Lower leg skin (tissue), 4 donors: ENCODE results near the gene KDM7A. TPM values are rescaled to one million over a fixed set of nuclear protein-coding genes. Genes with fewer than 3 reads are reported as not detected.

Experiments
- DNase-seq, 2 donors: peaks; one replicate each; pipeline ENCODE4 v3.0.0-alpha.2; 2019; ENCODE audit warnings: low spot score in 2 of 2
- H3K4me3 ChIP-seq: fragments of 200-600 bp; sonication (generic); 2 replicates; pipeline ENCODE4 v1.5.1; 2017; ENCODE audit warnings: mild to moderate bottlenecking, low read depth; ENCODE audit not compliant: poor library complexity, severe bottlenecking
- POLR2A ChIP-seq, 2 donors: fragments of 450-650 bp; IDR thresholded peaks; one replicate each; pipeline ENCODE4 v1.6.1; 2016 to 2017; ENCODE audit warnings: antibody characterized with exemption in 2 of 2, mild to moderate bottlenecking in 1 of 2, moderate library complexity in 1 of 2
- WGBS, 2 donors: methylation state at CpG; one replicate each; pipeline ENCODE4 v1.1.5; 2018; 5-methylcytosine and 5-hydroxymethylcytosine counted together
- intact Hi-C: fragments of 100-400 bp; cut with DNase I; formaldehyde crosslinking; loops from one replicate; pipeline ENCODE4 v1.15.0; 2023; ENCODE audit warnings: low total_unique reads
- total RNA-seq, 4 donors: library from RNA; depleted of rRNA; stranded (reverse); fragments of >200 nt; gene quantifications; one replicate each; pipeline ENCODE4 v1.1.0, GENCODE V29; 2016
- TF ChIP-seq, protein P1 (sequence below), 3 donors: fragments of 450-650 bp; IDR thresholded peaks; one replicate each; pipeline ENCODE4 v1.5.1; 2016; ENCODE audit warnings: antibody characterized with exemption in 3 of 3, mild to moderate bottlenecking in 3 of 3, moderate library complexity in 2 of 3

The KDM7A gene
- total RNA-seq, 4 donors from 2014 or later = 36.2 to 54.0 (median 46.7) TPM

DNA sequence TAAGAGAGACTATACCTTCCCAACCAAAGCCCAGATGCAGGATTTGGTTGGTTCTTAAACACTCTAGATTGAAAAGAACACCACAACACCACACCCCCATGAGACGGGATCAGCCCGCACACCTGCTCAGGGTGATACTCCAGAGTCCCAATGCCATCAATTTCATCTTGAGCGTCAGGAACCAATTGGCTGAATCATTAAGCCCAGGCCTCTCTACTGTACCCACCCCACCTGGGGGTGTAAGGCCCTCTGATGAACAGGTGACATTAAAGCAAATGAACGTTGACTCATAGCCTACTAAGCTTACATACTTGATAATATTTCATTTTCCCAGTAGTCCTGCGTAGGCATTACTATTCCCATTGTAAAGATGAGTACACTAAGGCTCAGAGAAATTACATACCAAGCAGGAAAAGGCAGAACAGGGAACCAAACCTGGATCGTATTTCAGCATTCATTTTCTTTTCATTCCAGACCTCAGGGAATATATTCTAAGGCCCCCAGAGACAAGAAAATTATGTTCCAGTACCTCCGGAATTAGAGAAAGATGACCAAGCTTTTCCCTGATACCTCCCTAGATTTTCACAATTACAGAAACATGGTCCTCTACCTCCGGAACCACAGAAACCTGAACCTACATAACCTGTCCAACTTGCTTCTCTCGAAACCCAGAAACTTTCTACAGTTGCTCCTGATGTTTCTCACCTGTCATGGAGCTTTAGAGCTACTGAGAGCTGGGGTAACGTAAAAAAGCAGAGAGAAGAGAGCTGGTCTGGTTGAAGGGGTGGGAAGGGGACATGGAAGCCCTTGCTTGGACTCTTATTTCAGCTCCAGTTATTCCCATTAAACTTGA is 43.1 kb upstream of the KDM7A start:
- intact Hi-C loops = loop anchor here (10.0 kb wide), 1 partner anchor 95 kb away; no protein-coding TSS in a partner anchor
- 74 to 77% methylated on average over 10 of the region's 10 CpGs for WGBS, 2 donors
- no peak for DNase-seq

DNA sequence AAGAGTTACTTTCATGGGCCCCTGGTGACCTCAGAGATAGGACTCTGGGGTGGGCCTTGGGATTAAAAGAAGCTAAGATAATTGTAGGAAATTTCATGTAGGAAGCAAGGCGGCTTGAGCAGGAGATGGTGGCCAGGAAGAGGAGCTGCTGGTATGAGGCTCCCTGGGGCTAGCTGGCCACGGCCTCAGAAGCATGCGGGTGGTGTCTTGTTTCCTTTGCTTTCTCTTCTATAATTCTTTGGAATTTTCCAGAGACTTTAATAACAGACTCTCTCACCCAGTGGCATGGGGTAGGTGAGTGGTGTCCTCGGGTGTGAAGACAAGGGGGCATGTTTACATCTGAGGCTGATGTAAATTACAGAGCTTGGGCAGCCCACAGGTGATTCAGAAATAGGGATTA is 41.9 kb upstream of the KDM7A start:
- DNase-seq = no peak
- 90% methylated on average over 4 of the region's 4 CpGs for WGBS, 2 donors
- intact Hi-C loops = no loop called here
- TF ChIP-seq, protein P1, sequence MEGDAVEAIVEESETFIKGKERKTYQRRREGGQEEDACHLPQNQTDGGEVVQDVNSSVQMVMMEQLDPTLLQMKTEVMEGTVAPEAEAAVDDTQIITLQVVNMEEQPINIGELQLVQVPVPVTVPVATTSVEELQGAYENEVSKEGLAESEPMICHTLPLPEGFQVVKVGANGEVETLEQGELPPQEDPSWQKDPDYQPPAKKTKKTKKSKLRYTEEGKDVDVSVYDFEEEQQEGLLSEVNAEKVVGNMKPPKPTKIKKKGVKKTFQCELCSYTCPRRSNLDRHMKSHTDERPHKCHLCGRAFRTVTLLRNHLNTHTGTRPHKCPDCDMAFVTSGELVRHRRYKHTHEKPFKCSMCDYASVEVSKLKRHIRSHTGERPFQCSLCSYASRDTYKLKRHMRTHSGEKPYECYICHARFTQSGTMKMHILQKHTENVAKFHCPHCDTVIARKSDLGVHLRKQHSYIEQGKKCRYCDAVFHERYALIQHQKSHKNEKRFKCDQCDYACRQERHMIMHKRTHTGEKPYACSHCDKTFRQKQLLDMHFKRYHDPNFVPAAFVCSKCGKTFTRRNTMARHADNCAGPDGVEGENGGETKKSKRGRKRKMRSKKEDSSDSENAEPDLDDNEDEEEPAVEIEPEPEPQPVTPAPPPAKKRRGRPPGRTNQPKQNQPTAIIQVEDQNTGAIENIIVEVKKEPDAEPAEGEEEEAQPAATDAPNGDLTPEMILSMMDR (IDR thresholded peaks at IDR 0.05) = no peak
- TF ChIP-seq POLR2A (IDR thresholded peaks at IDR 0.05) = no peak
- H3K4me3 ChIP-seq = no peak overlapping the region

More for the DNA sequence above, 43.1 kb upstream of the KDM7A start:
- H3K4me3 ChIP-seq = no peak overlapping the region
- TF ChIP-seq, protein P1 (IDR thresholded peaks at IDR 0.05) = no peak
- no peak for TF ChIP-seq POLR2A (IDR thresholded peaks at IDR 0.05)

DNA sequence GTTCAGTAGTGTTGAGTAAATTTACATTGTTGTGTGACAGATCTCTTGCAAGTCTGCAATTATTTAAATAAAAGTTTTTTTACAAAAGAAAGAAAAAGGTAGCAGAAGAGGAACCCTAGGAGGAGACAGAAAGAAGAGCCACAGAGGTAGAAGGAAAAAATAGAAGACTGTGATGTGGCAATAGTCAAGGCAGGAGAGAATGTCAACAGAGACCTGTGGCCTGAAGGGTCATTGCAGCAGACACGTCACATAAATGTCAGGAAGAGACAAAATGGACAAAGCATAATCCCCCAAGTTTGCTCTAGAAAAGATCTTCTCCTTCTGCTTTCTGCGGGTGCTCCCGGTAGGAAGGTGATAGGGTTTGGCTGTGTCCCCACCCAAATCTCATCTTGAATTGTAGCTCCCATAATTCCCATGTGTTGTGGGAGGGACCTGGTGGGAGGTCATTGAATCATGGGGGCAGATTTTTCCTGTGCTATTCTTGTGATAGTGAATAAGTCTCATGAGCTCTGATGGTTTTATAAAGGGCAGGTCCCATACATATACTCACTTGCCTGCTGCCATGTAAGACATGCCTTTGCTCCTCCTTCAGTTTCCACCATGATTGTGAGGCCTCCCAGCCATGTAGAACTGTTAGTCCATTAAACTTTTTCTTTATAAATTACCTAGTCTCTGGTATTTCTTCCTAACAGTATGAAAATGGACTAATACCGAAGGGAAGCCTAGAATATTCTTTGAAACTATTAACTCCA is 41.1 kb upstream of the KDM7A start:
- intact Hi-C loops = no loop called here
- 90 to 99% methylated on average over 4 of the region's 4 CpGs for WGBS, 2 donors
- no peak for TF ChIP-seq POLR2A (IDR thresholded peaks at IDR 0.05)
- TF ChIP-seq, protein P1 (IDR thresholded peaks at IDR 0.05) = no peak
- no peak overlapping the region for H3K4me3 ChIP-seq
- peak in 1 of 2 donors; percentile 48 for DNase-seq

DNA sequence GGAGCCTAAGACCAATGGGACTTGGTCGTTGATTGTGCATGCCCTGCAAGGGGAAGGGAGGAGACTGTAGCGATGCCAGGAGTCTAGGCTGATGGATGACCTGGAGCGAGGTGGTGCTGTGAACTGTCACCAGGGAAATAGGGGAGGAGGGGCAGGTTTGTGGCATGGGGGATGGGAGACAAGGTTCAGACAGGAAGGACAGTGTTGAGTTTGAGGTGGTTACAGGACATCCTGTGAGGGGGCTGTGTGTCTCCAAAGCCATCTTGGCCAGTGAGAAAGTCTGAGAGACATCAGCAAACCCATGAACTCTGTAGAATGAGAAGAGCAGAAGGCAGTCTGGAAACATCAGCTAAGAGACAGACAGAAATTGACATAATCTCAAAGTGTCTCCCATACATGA is 38.5 kb upstream of the KDM7A start:
- WGBS, 2 donors = 81 to 89% methylated on average over 3 of the region's 3 CpGs
- TF ChIP-seq, protein P1 (IDR thresholded peaks at IDR 0.05) = no peak
- no peak for TF ChIP-seq POLR2A (IDR thresholded peaks at IDR 0.05)
- no peak overlapping the region for H3K4me3 ChIP-seq
- intact Hi-C loops = no loop called here
- DNase-seq = peak in 1 of 2 donors; percentile 56

DNA sequence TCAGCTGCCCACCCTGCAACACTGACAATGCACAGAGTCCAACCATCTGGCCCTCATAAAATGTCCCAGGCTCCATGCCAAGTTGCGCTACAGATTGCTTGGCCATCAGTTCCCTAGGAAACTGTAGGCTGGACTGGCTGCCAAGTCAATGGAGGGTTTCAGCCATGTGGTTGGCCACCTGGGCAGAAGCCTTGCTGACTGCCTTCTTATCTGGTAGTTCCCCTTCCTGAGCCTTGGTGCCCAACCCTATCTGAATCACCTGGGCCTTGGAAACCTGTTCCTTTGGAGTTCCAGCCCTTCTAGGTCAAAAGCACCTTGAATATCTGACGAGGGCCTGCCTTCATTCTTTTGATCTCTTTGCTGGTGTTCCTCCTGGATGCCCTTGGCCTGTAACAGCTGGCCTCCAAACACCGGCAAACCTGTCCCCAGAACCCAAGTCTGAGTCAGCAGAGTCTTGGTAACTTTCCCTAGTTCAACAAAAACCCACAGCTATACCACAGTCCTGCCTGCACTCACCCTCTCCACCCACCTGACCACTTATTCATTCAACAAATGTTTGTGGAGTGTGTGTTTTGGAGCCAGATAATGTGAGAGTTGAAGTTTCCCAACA is 37.4 kb upstream of the KDM7A start:
- intact Hi-C loops = no loop called here
- no peak overlapping the region for H3K4me3 ChIP-seq
- peak in 1 of 2 donors; percentile 86 for DNase-seq
- WGBS, 2 donors = 41 to 69% methylated on average over 3 of the region's 3 CpGs
- TF ChIP-seq, protein P1 (IDR thresholded peaks at IDR 0.05) = no peak
- TF ChIP-seq POLR2A (IDR thresholded peaks at IDR 0.05) = no peak
